Activated CD8-positive, alpha-beta T cell treated with anti-CD3 and anti-CD28 coated beads, Interleukin-2, amount 10 ng/mL, durations not matched to agents 7 days and 5 days (primary cell): Measurements from ENCODE around the gene SETBP1. TPM values are rescaled to one million over a fixed set of nuclear protein-coding genes. Genes with fewer than 3 reads are reported as not detected.
"Not testable (repeated sequence)": the region's sequence is repeated elsewhere in the genome, so short reads cannot be mapped to it uniquely, and the experiment has no call there.

Experiments
- ATAC-seq: fragments of 150-1000 bp; cut with Tn5 transposase; one replicate; pipeline ENCODE4 v1.10.0; 2021; ENCODE audit warnings: moderate library complexity
- CTCF ChIA-PET: fragments of 350-600 bp; sonication (Branson Sonifier 250); formaldehyde crosslinking; loops from one replicate; lab custom pipeline; 2021; ENCODE audit warnings: antibody characterized with exemption; lab: Charles Lee
- POLR2A ChIA-PET: fragments of 350-600 bp; sonication (Branson Sonifier 250); formaldehyde crosslinking; loops from one replicate; lab custom pipeline; 2021; ENCODE audit warnings: antibody characterized with exemption; lab: Charles Lee
- DNase-seq: peaks from one replicate; pipeline ENCODE4 v3.0.0-alpha.2; 2020
- H3K27ac Mint-ChIP-seq: one replicate; pipeline ENCODE4 v1.8.0; 2021; ENCODE audit warnings: mild to moderate bottlenecking, mixed read lengths
- H3K27me3 Mint-ChIP-seq: one replicate; pipeline ENCODE4 v1.8.0; 2021; ENCODE audit warnings: low read depth, mixed read lengths
- H3K36me3 Mint-ChIP-seq: one replicate; pipeline ENCODE4 v1.8.0; 2021; ENCODE audit warnings: low read depth, mixed read lengths
- H3K4me1 Mint-ChIP-seq: one replicate; pipeline ENCODE4 v1.8.0; 2021; ENCODE audit warnings: low read depth, mixed read lengths
- H3K4me3 Mint-ChIP-seq: one replicate; pipeline ENCODE4 v1.8.0; 2021; ENCODE audit warnings: mild to moderate bottlenecking, mixed read lengths
- H3K9me3 Mint-ChIP-seq: one replicate; pipeline ENCODE4 v1.8.0; 2022; ENCODE audit warnings: mixed read lengths; ENCODE audit not compliant: insufficient read depth
- total RNA-seq, 2 experiments: library from RNA; stranded (reverse); gene quantifications; one replicate each; pipeline ENCODE4 v1.2.3, GENCODE V29; 2021

The SETBP1 gene
- total RNA-seq, 2 experiments from 2014 or later = 7.0 to 8.4 TPM

- Mint-ChIP-seq H3K27me3 (peaks cover 12% of the 10 kb centered on the region), H3K9me3 (no peaks in the 10 kb centered on the region), H3K36me3 (peaks cover 8% of the 10 kb centered on the region), H3K4me3 (no peak overlapping the region), H3K27ac (no peak overlapping the region), H3K4me1 (peaks cover 26% of the 10 kb centered on the region)
- ATAC-seq = no peak
- ChIA-PET CTCF (no interaction called here), POLR2A (no interaction called here)
- DNase-seq = no peak
Observed at GRCh38 chr18:44710931-44711330, 30.2 kb downstream of the SETBP1 start.

DNA sequence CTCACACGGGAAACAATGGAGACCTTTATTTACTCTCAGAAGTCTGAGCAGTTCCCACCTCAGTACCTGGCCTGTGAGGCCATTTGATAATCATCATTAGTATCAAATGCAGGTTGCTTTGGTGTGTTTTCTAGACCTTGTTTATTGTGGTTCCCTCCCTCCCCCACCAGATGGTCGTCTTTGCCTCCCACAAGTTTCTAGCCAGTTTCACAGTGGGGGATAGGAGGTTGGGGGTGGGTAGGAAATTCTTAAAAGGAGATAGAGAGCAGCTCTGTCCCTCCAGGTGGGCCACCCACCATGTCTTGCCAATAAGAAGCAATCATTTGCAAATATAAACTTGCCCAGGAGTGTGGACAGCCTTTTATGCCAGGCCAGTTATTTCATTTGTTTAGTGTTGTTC, 31.3 kb downstream of the SETBP1 start:
- POLR2A ChIA-PET = no interaction called here
- H3K27me3 Mint-ChIP-seq = peaks cover 9% of the 10 kb centered on the region
- peak overlapping the region; percentile 63 for H3K27ac Mint-ChIP-seq
- ATAC-seq (no peak), DNase-seq (no peak)
- peaks cover 33% of the 10 kb centered on the region for H3K4me1 Mint-ChIP-seq
- H3K9me3 Mint-ChIP-seq = no peaks in the 10 kb centered on the region
- no peak overlapping the region for H3K4me3 Mint-ChIP-seq
- CTCF ChIA-PET = interaction anchor here (0.5 kb wide), 1 partner anchor 81 kb away, joined by 3 read pairs; no protein-coding TSS in a partner anchor
- peaks cover 10% of the 10 kb centered on the region for H3K36me3 Mint-ChIP-seq

DNA sequence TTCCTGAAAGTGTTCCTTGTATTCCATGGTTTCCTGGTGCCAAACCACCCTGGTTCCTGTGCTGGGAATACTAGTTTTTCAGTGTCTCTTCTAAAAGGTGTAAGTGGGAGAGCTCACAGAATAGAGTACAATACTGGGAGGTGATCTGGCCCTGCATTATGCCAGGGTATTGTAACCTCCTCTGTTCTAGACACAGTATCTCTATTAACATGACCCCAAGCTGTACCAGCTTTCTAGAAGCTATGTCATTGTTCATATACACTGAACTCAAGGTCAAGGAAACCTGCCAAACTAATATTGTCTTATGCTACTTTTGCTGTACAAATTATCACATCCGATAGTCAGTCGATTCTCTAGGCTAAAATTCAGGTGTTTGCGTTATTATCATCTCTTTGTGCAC, 32.7 kb downstream of the SETBP1 start:
- Mint-ChIP-seq H3K36me3 (peaks cover 8% of the 10 kb centered on the region), H3K9me3 (no peaks in the 10 kb centered on the region), H3K27ac (no peak overlapping the region), H3K4me1 (peaks cover 36% of the 10 kb centered on the region), H3K27me3 (peaks cover 8% of the 10 kb centered on the region), H3K4me3 (no peak overlapping the region)
- DNase-seq (no peak), ATAC-seq (no peak)
- ChIA-PET CTCF (no interaction called here), POLR2A (no interaction called here)

- POLR2A ChIA-PET = no interaction called here
- Mint-ChIP-seq H3K9me3 (no peaks in the 10 kb centered on the region), H3K36me3 (peaks cover 9% of the 10 kb centered on the region), H3K4me1 (peaks cover 31% of the 10 kb centered on the region), H3K27ac (no peak overlapping the region), H3K27me3 (peaks cover 11% of the 10 kb centered on the region), H3K4me3 (no peak overlapping the region)
- ATAC-seq = no peak
- CTCF ChIA-PET = interaction anchor here (1.2 to 1.9 kb wide), 3 partner anchors 10 to 28 kb away, joined by 3 to 7 read pairs (median 3); no protein-coding TSS in a partner anchor
- DNase-seq = no peak
Observed at GRCh38 chr18:44714376-44714775, 33.7 kb downstream of the SETBP1 start.

- H3K27ac Mint-ChIP-seq = no peak overlapping the region
- ChIA-PET POLR2A (no interaction called here), CTCF (interaction anchor here (1.2 to 1.9 kb wide), 3 partner anchors 10 to 28 kb away, joined by 3 to 7 read pairs (median 3); no protein-coding TSS in a partner anchor)
- peaks cover 11% of the 10 kb centered on the region for H3K27me3 Mint-ChIP-seq
- DNase-seq (no peak), ATAC-seq (no peak)
- H3K36me3 Mint-ChIP-seq = peaks cover 11% of the 10 kb centered on the region
- H3K4me3 Mint-ChIP-seq = no peak overlapping the region
- H3K4me1 Mint-ChIP-seq = peaks cover 23% of the 10 kb centered on the region
- H3K9me3 Mint-ChIP-seq = no peaks in the 10 kb centered on the region
Observed at GRCh38 chr18:44715245-44715644, 34.6 kb downstream of the SETBP1 start.

DNA sequence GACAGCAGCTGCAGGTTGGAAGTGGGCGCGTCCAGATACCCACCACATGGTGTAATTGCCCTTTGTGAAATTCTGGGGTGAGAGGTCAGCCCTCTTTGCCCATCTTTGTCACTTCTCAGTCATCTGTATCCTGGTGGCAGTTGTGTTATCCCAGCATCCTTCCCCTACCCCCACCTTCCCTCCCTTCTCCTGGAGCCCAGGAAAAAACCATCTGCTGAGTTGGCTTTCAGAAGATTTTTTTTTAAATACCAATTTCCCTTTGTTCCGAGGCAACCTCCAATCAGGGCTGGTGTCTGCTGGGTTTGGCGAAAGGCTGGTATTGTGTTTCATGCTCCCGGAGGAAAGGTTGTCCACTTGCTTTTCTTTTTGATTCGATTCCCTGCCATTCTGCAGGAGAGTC, 35.2 kb downstream of the SETBP1 start:
- no peak overlapping the region for H3K4me3 Mint-ChIP-seq
- no peak for DNase-seq
- ChIA-PET CTCF (interaction anchor here (1.5 to 1.9 kb wide), 2 partner anchors 9 to 29 kb away, joined by 3 to 7 read pairs; no protein-coding TSS in a partner anchor), POLR2A (interaction anchor here (1.1 kb wide), 1 partner anchor 11 kb away, joined by 3 read pairs; no protein-coding TSS in a partner anchor)
- ATAC-seq = no peak
- H3K9me3 Mint-ChIP-seq = no peaks in the 10 kb centered on the region
- H3K27ac Mint-ChIP-seq = no peak overlapping the region
- peaks cover 19% of the 10 kb centered on the region for H3K4me1 Mint-ChIP-seq
- peaks cover 11% of the 10 kb centered on the region for H3K27me3 Mint-ChIP-seq
- H3K36me3 Mint-ChIP-seq = peaks cover 11% of the 10 kb centered on the region

DNA sequence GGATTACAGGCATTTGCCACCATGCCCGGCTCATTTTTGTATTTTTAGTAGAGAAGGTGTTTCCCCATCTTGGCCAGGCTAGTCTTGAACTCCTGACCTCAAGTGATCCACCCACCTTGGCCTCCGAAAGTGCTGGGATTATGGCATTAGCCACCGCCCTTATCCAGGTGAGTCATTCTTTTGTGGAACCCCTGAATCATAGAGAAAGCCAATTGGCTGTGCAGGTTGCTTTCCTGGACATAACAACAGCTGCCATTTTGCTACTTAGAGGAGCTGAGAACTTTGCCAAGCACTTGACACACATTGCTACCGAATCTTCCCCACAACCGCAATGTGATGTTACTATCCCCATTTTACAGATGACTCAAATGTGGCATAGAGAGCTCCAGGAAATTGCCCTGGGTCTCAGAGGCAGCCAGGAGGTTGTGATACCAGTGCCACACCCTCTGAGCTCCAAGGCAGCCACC, 36.0 kb downstream of the SETBP1 start:
- Mint-ChIP-seq H3K27ac (no peak overlapping the region), H3K36me3 (peaks cover 11% of the 10 kb centered on the region), H3K27me3 (peaks cover 11% of the 10 kb centered on the region), H3K4me1 (peaks cover 19% of the 10 kb centered on the region), H3K9me3 (no peaks in the 10 kb centered on the region), H3K4me3 (no peak overlapping the region)
- CTCF ChIA-PET = interaction anchor here (1.1 kb wide), 1 partner anchor 9 kb away, joined by 3 read pairs; no protein-coding TSS in a partner anchor
- ATAC-seq (no peak), DNase-seq (no peak)
- POLR2A ChIA-PET = interaction anchor here (1.1 kb wide), 1 partner anchor 10 kb away, joined by 3 read pairs; no protein-coding TSS in a partner anchor

- ATAC-seq (no peak), DNase-seq (no peak)
- H3K9me3 Mint-ChIP-seq = no peaks in the 10 kb centered on the region
- H3K36me3 Mint-ChIP-seq = peaks cover 19% of the 10 kb centered on the region
- ChIA-PET CTCF (no interaction called here), POLR2A (interaction anchor here (1.2 kb wide), 1 partner anchor 40 kb away, joined by 3 read pairs; no protein-coding TSS in a partner anchor)
- H3K4me1 Mint-ChIP-seq = peaks cover 31% of the 10 kb centered on the region
- H3K27ac Mint-ChIP-seq = no peak overlapping the region
- H3K27me3 Mint-ChIP-seq = peaks cover 16% of the 10 kb centered on the region
- H3K4me3 Mint-ChIP-seq = no peak overlapping the region
Observed at GRCh38 chr18:44719519-44720060, 38.9 kb downstream of the SETBP1 start.

DNA sequence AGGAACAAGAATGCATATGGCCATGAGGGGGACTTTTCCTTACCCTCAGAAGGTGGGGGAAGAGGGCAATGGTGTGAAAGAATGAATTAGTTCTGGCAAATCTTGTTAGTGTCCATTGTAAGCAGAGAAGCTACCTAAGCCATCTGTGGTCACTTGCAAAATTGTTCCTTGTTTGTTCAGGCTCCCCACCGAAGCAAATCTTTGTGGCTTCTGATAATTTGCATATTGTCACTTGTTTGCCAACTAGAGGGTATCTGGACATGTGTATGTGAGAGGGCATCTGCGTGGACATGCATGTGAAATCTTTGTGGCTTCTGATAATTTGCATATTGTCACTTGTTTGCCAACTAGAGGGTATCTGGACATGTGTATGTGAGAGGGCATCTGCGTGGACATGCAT, 41.1 kb downstream of the SETBP1 start:
- DNase-seq, H3K27ac Mint-ChIP-seq, POLR2A ChIA-PET, ATAC-seq, CTCF ChIA-PET, H3K9me3 Mint-ChIP-seq, H3K4me3 Mint-ChIP-seq: not testable (repeated sequence)
- H3K36me3 Mint-ChIP-seq = peaks cover 18% of the 10 kb centered on the region
- peaks cover 16% of the 10 kb centered on the region for H3K27me3 Mint-ChIP-seq
- peaks cover 48% of the 10 kb centered on the region for H3K4me1 Mint-ChIP-seq

GRCh38 chr18:44723411-44723810, 42.7 kb downstream of the SETBP1 start:
- DNase-seq (no peak), ATAC-seq (no peak)
- no peaks in the 10 kb centered on the region for H3K9me3 Mint-ChIP-seq
- peaks cover 55% of the 10 kb centered on the region for H3K4me1 Mint-ChIP-seq
- no peak overlapping the region for H3K27ac Mint-ChIP-seq
- H3K4me3 Mint-ChIP-seq = no peak overlapping the region
- H3K36me3 Mint-ChIP-seq = peaks cover 22% of the 10 kb centered on the region
- POLR2A ChIA-PET = no interaction called here
- CTCF ChIA-PET = interaction anchor here (2.3 kb wide), 1 partner anchor 9 kb away, joined by 7 read pairs; no protein-coding TSS in a partner anchor
- peaks cover 14% of the 10 kb centered on the region for H3K27me3 Mint-ChIP-seq

DNA sequence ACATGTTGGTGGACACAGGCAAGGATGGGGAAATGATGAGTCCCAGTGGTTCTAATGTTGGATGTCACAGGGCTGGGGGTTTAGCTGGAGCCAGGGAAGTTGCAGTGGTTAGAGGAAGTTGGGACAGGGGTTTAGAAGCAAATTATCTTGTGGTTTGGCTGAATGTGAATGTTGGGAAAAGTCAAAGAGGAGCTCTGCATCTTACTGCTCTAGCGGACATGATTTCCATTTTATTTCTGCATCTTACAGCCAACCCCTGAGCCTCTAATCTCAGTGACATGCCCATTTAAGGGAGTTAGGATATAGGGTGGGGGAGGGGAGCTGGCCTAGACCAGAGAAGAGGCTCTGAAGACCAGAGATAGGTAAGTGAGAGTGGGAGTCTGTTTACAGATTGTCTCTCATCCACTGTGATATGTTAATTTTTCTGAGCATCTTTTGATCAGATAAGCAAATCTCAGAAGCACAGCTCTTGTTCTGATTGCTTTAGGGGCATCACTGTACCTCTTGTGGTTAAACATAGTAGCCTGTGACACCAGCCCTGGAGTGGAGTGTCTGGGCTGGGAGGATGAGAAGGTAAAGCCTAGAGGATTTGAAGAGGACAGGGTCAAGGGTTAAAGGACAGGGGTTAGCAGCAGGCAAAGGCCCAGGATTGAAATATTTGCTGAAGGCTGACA, 43.6 kb downstream of the SETBP1 start:
- Mint-ChIP-seq H3K4me3 (no peak overlapping the region), H3K27ac (peak overlapping the region; percentile 62), H3K27me3 (peaks cover 14% of the 10 kb centered on the region), H3K9me3 (no peaks in the 10 kb centered on the region), H3K36me3 (peaks cover 21% of the 10 kb centered on the region), H3K4me1 (peaks cover 64% of the 10 kb centered on the region)
- ATAC-seq = peak; percentile 9
- DNase-seq = no peak
- CTCF ChIA-PET = interaction anchor here (2.3 kb wide), 1 partner anchor 9 kb away, joined by 7 read pairs; no protein-coding TSS in a partner anchor
- POLR2A ChIA-PET = no interaction called here
